GM12878 (cell line): ENCODE data around the gene IL19. TPM values are rescaled to one million over a fixed set of nuclear protein-coding genes. Genes with fewer than 3 reads are reported as not detected.
A peak's percentile ranks its signal among the peaks of the same experiment; 100 is the strongest.

Experiments
- ATAC-seq: fragments of 200-7000 bp; cut with Tn5 transposase; 3 replicates; pipeline ENCODE4 v1.9.1; 2020; ENCODE audit warnings: mild to moderate bottlenecking, moderate library complexity
- BruUV-seq: library from RNA; stranded (reverse); fragments of 400-500 nt; replicated peaks from 2 replicates; lab custom pipeline; 2021; lab: Mats Ljungman, UMichigan
- CTCF ChIA-PET: fragments of 300-600 bp; sonication (Branson Sonifier 250); formaldehyde crosslinking; extraction: SDS; loops from one replicate; lab custom pipeline; 2021; ENCODE audit warnings: inconsistent platforms; lab: Yijun Ruan, JAX
- POLR2A ChIA-PET: fragments of 350-600 bp; formaldehyde crosslinking; extraction: SDS; loops from one replicate; lab custom pipeline; 2021; ENCODE audit warnings: inconsistent platforms; lab: Charles Lee
- RAD21 ChIA-PET: fragments of 300-600 bp; sonication (Branson Sonifier 250); formaldehyde crosslinking; loops from one replicate; lab custom pipeline; 2023; ENCODE audit warnings: antibody characterized with exemption; ENCODE audit not compliant: unreplicated experiment; lab: Charles Lee
- SMC1A ChIA-PET: fragments of 300-600 bp; sonication (Branson Sonifier 250); formaldehyde crosslinking; loops from one replicate; lab custom pipeline; 2023; ENCODE audit not compliant: unreplicated experiment, uncharacterized antibody; lab: Charles Lee
- DNase-seq: peaks from one replicate; pipeline ENCODE4 v3.0.0-alpha.2; 2011; ENCODE audit warnings: low read depth, low spot score
- FAIRE-seq: peaks from 3 replicates; lab custom pipeline; 2011; peaks lifted over from hg19 to GRCh38; lab: Jason Lieb, UNC
- H2AFZ ChIP-seq: 2 replicates; pipeline ENCODE4 v1.6.0; 2011; ENCODE audit warnings: low read depth, low read length, control low read depth; ENCODE audit not compliant: control insufficient read depth
- H3K27ac ChIP-seq: 2 replicates; pipeline ENCODE4 v1.5.1; 2011; ENCODE audit warnings: control low read depth; ENCODE audit not compliant: control insufficient read depth, insufficient read depth
- H3K27me3 ChIP-seq, 2 experiments: replicated peaks in 1 of 2; 2 replicates each; pipeline versions ENCODE4 v1.6.0 to v1.6.1; 2011; ENCODE audit warnings: low read length in 1 of 2; ENCODE audit not compliant: control insufficient read depth in 2 of 2, insufficient read depth in 2 of 2
- H3K36me3 ChIP-seq, 2 experiments: 2 replicates each; pipeline ENCODE4 v1.5.1; 2011; ENCODE audit warnings: low read length in 1 of 2; ENCODE audit not compliant: control insufficient read depth in 2 of 2, insufficient read depth in 2 of 2
- H3K4me1 ChIP-seq: 2 replicates; pipeline ENCODE4 v1.6.1; 2011; ENCODE audit warnings: mild to moderate bottlenecking, low read length, moderate library complexity, mixed read lengths; ENCODE audit not compliant: control insufficient read depth, insufficient read depth
- H3K4me2 ChIP-seq: 2 replicates; pipeline ENCODE4 v1.6.0; 2011; ENCODE audit warnings: control low read depth; ENCODE audit not compliant: control insufficient read depth, insufficient read depth
- H3K4me3 ChIP-seq: fragments of 200-600 bp; sonication (generic); 2 replicates; pipeline ENCODE4 v1.5.1; 2016
- H3K79me2 ChIP-seq: 2 replicates; pipeline ENCODE4 v1.6.0; 2011; ENCODE audit warnings: low read length; ENCODE audit not compliant: control insufficient read depth, insufficient read depth
- H3K9ac ChIP-seq: 2 replicates; pipeline ENCODE4 v1.8.0; 2011; ENCODE audit warnings: low read length, control low read depth, mixed read lengths; ENCODE audit not compliant: control insufficient read depth, insufficient read depth
- H3K9me3 ChIP-seq: replicated peaks from 3 replicates; pipeline ENCODE4 v1.5.1; 2011; ENCODE audit warnings: mild to moderate bottlenecking, low read length; ENCODE audit not compliant: control insufficient read depth, insufficient read depth
- H4K20me1 ChIP-seq: 2 replicates; pipeline ENCODE4 v1.6.0; 2011; ENCODE audit not compliant: control insufficient read depth, insufficient read depth
- ATF3 ChIP-seq: IDR thresholded peaks from 2 replicates; pipeline ENCODE4 v1.6.1; 2011; ENCODE audit warnings: low read depth, mild to moderate bottlenecking, low read length, moderate library complexity, borderline replicate concordance; ENCODE audit errors: extremely low read depth
- CBX5 ChIP-seq: sonication (generic); IDR thresholded peaks from 2 replicates; pipeline ENCODE4 v1.6.1; 2016; ENCODE audit warnings: low read depth, moderate library complexity, mild to moderate bottlenecking, inconsistent platforms
- CREB1 ChIP-seq: IDR thresholded peaks from 2 replicates; pipeline ENCODE4 v1.6.1; 2012; ENCODE audit warnings: low read depth, mild to moderate bottlenecking, inconsistent platforms
- IKZF2 ChIP-seq, 2 experiments: fragments of 450-650 bp; IDR thresholded peaks; 2 replicates each; pipeline ENCODE4 v1.6.1; 2017; ENCODE audit warnings: mild to moderate bottlenecking in 2 of 2, moderate library complexity in 2 of 2
- MEF2A ChIP-seq: IDR thresholded peaks from 2 replicates; pipeline ENCODE4 v1.6.1; 2011; ENCODE audit warnings: low read depth, mild to moderate bottlenecking, low read length, moderate library complexity; ENCODE audit not compliant: insufficient read depth
- PAX5 ChIP-seq: IDR thresholded peaks from 2 replicates; pipeline ENCODE4 v1.6.1; 2011; ENCODE audit warnings: low read depth, low read length, borderline replicate concordance
- POU2F2 ChIP-seq: IDR thresholded peaks from 3 replicates; pipeline ENCODE4 v1.6.1; 2011; ENCODE audit warnings: low read depth, mild to moderate bottlenecking, low read length, borderline replicate concordance
- RAD21 ChIP-seq: IDR thresholded peaks from 2 replicates; pipeline ENCODE4 v1.6.1; 2011; ENCODE audit warnings: mild to moderate bottlenecking, low read depth, low read length, moderate library complexity; ENCODE audit not compliant: insufficient read depth
- RAD51 ChIP-seq: fragments of 450-650 bp; IDR thresholded peaks from 2 replicates; pipeline ENCODE4 v1.6.1; 2016; ENCODE audit warnings: moderate library complexity, mild to moderate bottlenecking, inconsistent platforms
- RB1 ChIP-seq: fragments of 450-650 bp; formaldehyde crosslinking; IDR thresholded peaks from 2 replicates; pipeline ENCODE4 v1.6.1; 2017; ENCODE audit warnings: mild to moderate bottlenecking, borderline replicate concordance
- SMAD5 ChIP-seq: IDR thresholded peaks from 2 replicates; pipeline ENCODE4 v1.6.1; 2016; ENCODE audit warnings: antibody characterized with exemption, low read depth
- SMARCA5 ChIP-seq: fragments of 450-650 bp; IDR thresholded peaks from 2 replicates; pipeline ENCODE4 v1.6.1; 2017; ENCODE audit warnings: mild to moderate bottlenecking
- SMC3 ChIP-seq: IDR thresholded peaks from 2 replicates; pipeline ENCODE4 v1.6.1; 2011; ENCODE audit warnings: low read length, improper control_type of control experiment, borderline replicate concordance
- SREBF2 ChIP-seq: IDR thresholded peaks from 2 replicates; pipeline ENCODE4 v1.6.1; 2012; ENCODE audit warnings: mild to moderate bottlenecking, low read length
- STAT1 ChIP-seq: fragments of 450-650 bp; conservative IDR thresholded peaks from 2 replicates; pipeline ENCODE4 v1.6.1; 2014; ENCODE audit warnings: antibody characterized with exemption, mild to moderate bottlenecking
- TCF12 ChIP-seq: IDR thresholded peaks from 2 replicates; pipeline ENCODE4 v1.6.1; 2011; ENCODE audit warnings: low read depth, mild to moderate bottlenecking, low read length
- YBX1 ChIP-seq: fragments of 450-650 bp; IDR thresholded peaks from 2 replicates; pipeline ENCODE4 v1.6.1; 2016; ENCODE audit warnings: antibody characterized with exemption
- YY1 ChIP-seq: IDR thresholded peaks from 2 replicates; pipeline ENCODE4 v1.6.1; 2011; ENCODE audit warnings: low read depth, mild to moderate bottlenecking, low read length
- ZNF622 ChIP-seq: fragments of 450-650 bp; IDR thresholded peaks from 2 replicates; pipeline ENCODE4 v1.6.1; 2017; ENCODE audit warnings: mild to moderate bottlenecking, inconsistent platforms
- ZZZ3 ChIP-seq: IDR thresholded peaks from 2 replicates; pipeline ENCODE4 v1.6.1; 2011; ENCODE audit warnings: low read depth; ENCODE audit not compliant: control insufficient read depth, insufficient read length
- WGBS: methylation state at CpG from one replicate; pipeline ENCODE4 v1.1.6; 2016; ENCODE audit warnings: low lambda C conversion rate; ENCODE audit not compliant: insufficient replicate concordance, insufficient coverage; ENCODE audit errors: missing lambda C conversion rate; 5-methylcytosine and 5-hydroxymethylcytosine counted together
- in situ Hi-C: fragments of 300-500 bp; cut with MboI; formaldehyde crosslinking; loops from 9 replicates; pipeline ENCODE4 v1.14.3; 2018; ENCODE audit warnings: mixed read lengths
- intact Hi-C: fragments of 100-400 bp; cut with micrococcal nuclease; formaldehyde crosslinking; loops from one replicate; pipeline ENCODE4 v1.14.2; 2022; ENCODE audit not compliant: unreplicated experiment
- polyA plus RNA-seq, 11 experiments: library from polyadenylated mRNA; depleted of rRNA in 4 of 11; unstranded in 6 of 11; stranded (reverse) in 5 of 11; fragments of >200 nt; fragmentation: Nextera tagmentation in 4 of 11; fragmentation: Illumina TruSeq in 1 of 11; extraction: Ambion mirVana in 4 of 11; extraction: Trizol in 1 of 11; gene quantifications; 1 replicate in 1 of 11; 2 replicates in 10 of 11; pipeline versions ENCODE4 v1.2.1 to v1.2.3, GENCODE V29; 2011 to 2016; ENCODE audit warnings: inconsistent platforms in 2 of 11, missing spikeins in 2 of 11, low read depth in 1 of 11
- total RNA-seq, 4 experiments: library from RNA; depleted of rRNA in 3 of 4; stranded (reverse); fragments of >200 nt in 3 of 4; fragmentation: Illumina TruSeq in 1 of 4; extraction: Trizol in 1 of 4; gene quantifications; 2 replicates each; pipeline versions ENCODE4 v1.2.1 to v1.2.3, GENCODE V29; 2013 to 2021
- TF ChIP-seq, protein P1 (sequence below), 3 experiments: IDR thresholded peaks in 2 of 3; conservative IDR thresholded peaks in 1 of 3; 2 replicates each; pipeline ENCODE4 v1.5.1; 2011; ENCODE audit warnings: low read depth in 3 of 3, low read length in 3 of 3, mild to moderate bottlenecking in 3 of 3, control low read depth in 2 of 3, moderate library complexity in 2 of 3, inconsistent platforms in 1 of 3, mixed read lengths in 1 of 3; ENCODE audit not compliant: control insufficient read depth in 2 of 3, insufficient read depth in 1 of 3; ENCODE audit errors: extremely low read depth in 1 of 3

The IL19 gene
- total and polyA plus RNA-seq, 10 of the 15 experiments (the other 5 are each of a cell fraction or from before 2014, with no cell fraction given), result 0.10 to 0.73 (median 0.28) TPM; not detected in 6

DNA sequence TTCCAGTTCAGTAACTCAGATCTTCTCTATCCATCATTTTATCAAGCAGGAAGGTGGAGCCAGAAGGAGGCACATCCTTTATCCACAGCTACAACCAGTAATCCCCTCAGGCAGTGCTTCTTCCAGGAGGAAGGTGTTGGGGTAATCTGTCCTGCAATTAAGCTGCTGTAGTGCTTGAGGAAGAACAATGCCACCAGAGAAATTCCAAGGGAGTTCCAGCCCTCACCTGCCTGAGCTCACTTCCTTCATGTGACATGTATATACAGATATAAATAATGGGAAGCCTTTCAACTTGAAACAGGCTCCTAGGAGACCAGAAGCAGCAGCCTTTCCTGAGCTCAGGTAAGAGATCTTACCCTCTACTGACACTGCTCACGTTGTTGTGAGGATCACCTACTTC lies 92.7 kb downstream of the IL19 start (continued):
- TF ChIP-seq POU2F2 (no peak), RAD51 (no peak)

DNA sequence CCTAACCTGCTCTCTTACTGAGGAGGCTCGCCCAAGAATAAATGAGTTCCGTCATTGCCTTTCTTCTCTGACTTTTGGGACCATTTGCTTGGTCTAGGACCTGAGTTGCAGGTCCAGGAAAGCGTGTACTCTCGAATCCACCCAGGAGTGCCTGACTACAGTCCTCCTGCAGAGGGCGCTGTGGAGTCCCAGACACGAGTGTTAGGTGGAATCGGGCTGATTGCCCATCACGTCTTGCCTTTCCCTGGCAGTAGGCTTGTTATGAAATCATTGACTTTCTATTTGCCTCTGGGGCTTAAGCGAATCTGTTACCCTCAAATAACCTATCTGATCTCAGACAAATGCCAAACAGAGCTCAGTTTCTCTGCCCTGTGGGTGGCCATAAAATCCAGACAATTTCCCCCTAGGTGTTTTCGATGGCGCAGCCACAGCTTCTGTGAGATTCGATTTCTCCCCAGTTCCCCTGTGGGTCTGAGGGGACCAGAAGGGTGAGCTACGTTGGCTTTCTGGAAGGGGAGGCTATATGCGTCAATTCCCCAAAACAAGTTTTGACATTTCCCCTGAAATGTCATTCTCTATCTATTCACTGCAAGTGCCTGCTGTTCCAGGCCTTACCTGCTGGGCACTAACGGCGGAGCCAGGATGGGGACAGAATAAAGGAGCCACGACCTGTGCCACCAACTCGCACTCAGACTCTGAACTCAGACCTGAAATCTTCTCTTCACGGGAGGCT lies 94.5 kb downstream of the IL19 start, which contains the start of gene IL20:
TSS of gene IL20 (plus strand) at position 685 of the 733 bp plus-strand sequence. CDS start 230 bp downstream, outside the sequence.
- intact Hi-C loops, result loop anchor here (1.0 to 2.0 kb wide), 2 partner anchors 68 to 118 kb away; no protein-coding TSS in a partner anchor
- DNase-seq, result peak; percentile 31
- H3K9ac ChIP-seq, result no peak within 1 kb of the TSS
- H3K27me3 ChIP-seq, result peaks cover 0 to 2% of the 10 kb centered on the region in 2 experiments; a peak in 1 of 4 replicates
- WGBS, result 28% methylated on average over 19 of the region's 19 CpGs
- no peaks in the 10 kb centered on the region for H3K36me3 ChIP-seq
- ChIA-PET CTCF (interaction anchor here (0.6 to 7.3 kb wide), 33 partner anchors 9 to 1681 kb away, joined by 3 to 100 read pairs (median 5); no protein-coding TSS in a partner anchor), RAD21 (interaction anchor here (0.9 to 2.5 kb wide), 7 partner anchors 28 to 130 kb away, joined by 3 to 12 read pairs (median 4); no protein-coding TSS in a partner anchor), POLR2A (no interaction called here), SMC1A (interaction anchor here (0.7 to 3.9 kb wide), 15 partner anchors 14 to 118 kb away, joined by 3 to 23 read pairs (median 5); no protein-coding TSS in a partner anchor)
- in situ Hi-C loops, result loop anchor here (5.0 kb wide), 1 partner anchor 117 kb away; no protein-coding TSS in a partner anchor
- H3K4me1 ChIP-seq, result no peaks in the 10 kb centered on the region
- peak; percentile 95 for ATAC-seq
- H2AFZ ChIP-seq, result no peak within 1 kb of the TSS
- no peaks in the 10 kb centered on the region for H3K9me3 ChIP-seq
- no peaks in the 10 kb centered on the region for H3K79me2 ChIP-seq
- H3K27ac ChIP-seq, result no peak within 1 kb of the TSS
- no peaks in the 10 kb centered on the region for H4K20me1 ChIP-seq
- no peak within 1 kb of the TSS for H3K4me2 ChIP-seq
- FAIRE-seq, result peak; percentile 78
- no peak within 1 kb of the TSS for H3K4me3 ChIP-seq
- no TSS peak for BruUV-seq
- TF ChIP-seq YY1 (peak; percentile 42; the same call in 1 of the 2 replicates), RAD21 (peak; percentile 69), STAT1 (no peak), ZZZ3 (no peak), PAX5 (no peak), CREB1 (no peak), ZNF622 (no peak), SREBF2 (no peak), ATF3 (no peak), RB1 (0 out of 2 replicates have a peak, but pooled peaks have one; percentile 45), CBX5 (no peak), MEF2A (no peak), SMC3 (peak; percentile 82), TCF12 (no peak), IKZF2 (IDR thresholded peaks at IDR 0.05) (no peak), SMAD5 (no peak), SMARCA5 (0 out of 2 replicates have a peak, but pooled peaks have one; percentile 17), YBX1 (no peak)
- TF ChIP-seq, protein P1, sequence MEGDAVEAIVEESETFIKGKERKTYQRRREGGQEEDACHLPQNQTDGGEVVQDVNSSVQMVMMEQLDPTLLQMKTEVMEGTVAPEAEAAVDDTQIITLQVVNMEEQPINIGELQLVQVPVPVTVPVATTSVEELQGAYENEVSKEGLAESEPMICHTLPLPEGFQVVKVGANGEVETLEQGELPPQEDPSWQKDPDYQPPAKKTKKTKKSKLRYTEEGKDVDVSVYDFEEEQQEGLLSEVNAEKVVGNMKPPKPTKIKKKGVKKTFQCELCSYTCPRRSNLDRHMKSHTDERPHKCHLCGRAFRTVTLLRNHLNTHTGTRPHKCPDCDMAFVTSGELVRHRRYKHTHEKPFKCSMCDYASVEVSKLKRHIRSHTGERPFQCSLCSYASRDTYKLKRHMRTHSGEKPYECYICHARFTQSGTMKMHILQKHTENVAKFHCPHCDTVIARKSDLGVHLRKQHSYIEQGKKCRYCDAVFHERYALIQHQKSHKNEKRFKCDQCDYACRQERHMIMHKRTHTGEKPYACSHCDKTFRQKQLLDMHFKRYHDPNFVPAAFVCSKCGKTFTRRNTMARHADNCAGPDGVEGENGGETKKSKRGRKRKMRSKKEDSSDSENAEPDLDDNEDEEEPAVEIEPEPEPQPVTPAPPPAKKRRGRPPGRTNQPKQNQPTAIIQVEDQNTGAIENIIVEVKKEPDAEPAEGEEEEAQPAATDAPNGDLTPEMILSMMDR (IDR thresholded peaks at IDR 0.05 in 2 of 3, conservative IDR thresholded peaks at IDR 0.05 in 1 of 3; ENCODE audit: control insufficient read depth in 2 of 3, extremely low read depth in 1 of 3, insufficient read depth in 1 of 3, low read depth in 3 of 3, low read length in 3 of 3), result peak; percentile 81 to 95 (median 93)
